Neural cell (in vitro differentiated cells): ENCODE results near the gene CRKL. TPM values are rescaled to one million over a fixed set of nuclear protein-coding genes. Genes with fewer than 3 reads are reported as not detected.

ENCODE experiments used
- H2AFZ ChIP-seq: fragments of 200-600, 300-800 bp; sonication (generic), shearing (Covaris generic); 2 replicates; pipeline ENCODE4 v1.6.0; 2014; ENCODE audit warnings: low read depth, mild to moderate bottlenecking, antibody characterized with exemption, low read length, moderate library complexity
- H3F3A ChIP-seq: fragments of 200-600 bp; shearing (Covaris generic); 2 replicates; pipeline ENCODE4 v1.6.1; 2016; ENCODE audit warnings: mild to moderate bottlenecking, moderate library complexity, mixed read lengths, antibody characterized with exemption, low read length; ENCODE audit not compliant: insufficient read depth, poor library complexity, severe bottlenecking
- H3K27ac ChIP-seq: fragments of 200-600, 300-800 bp; sonication (generic), shearing (Covaris generic); 2 replicates; pipeline ENCODE4 v1.5.1; 2014; ENCODE audit warnings: mild to moderate bottlenecking, low read length, moderate library complexity
- H3K27me3 ChIP-seq: fragments of 300-800, 200-600 bp; sonication (generic), shearing (Covaris generic); 2 replicates; pipeline ENCODE4 v1.6.0; 2014; ENCODE audit warnings: mild to moderate bottlenecking, low read depth, low read length, moderate library complexity; ENCODE audit not compliant: insufficient read depth
- H3K36me3 ChIP-seq: fragments of 300-800, 200-600 bp; sonication (generic), shearing (Covaris generic); 2 replicates; pipeline ENCODE4 v1.5.1; 2014; ENCODE audit warnings: mild to moderate bottlenecking, antibody characterized with exemption, low read length, moderate library complexity; ENCODE audit not compliant: insufficient read depth
- H3K4me2 ChIP-seq: fragments of 300-800, 200-600 bp; sonication (generic), shearing (Covaris generic); 2 replicates; pipeline ENCODE4 v1.6.0; 2014; ENCODE audit warnings: mild to moderate bottlenecking, low read length
- H3K4me3 ChIP-seq: fragments of 300-800, 200-600 bp; sonication (generic), shearing (Covaris generic); 2 replicates; pipeline ENCODE4 v1.5.1; 2014; ENCODE audit warnings: mild to moderate bottlenecking, low read length, moderate library complexity
- H3K79me2 ChIP-seq: fragments of 200-600 bp; shearing (Covaris generic); replicated peaks from 2 replicates; pipeline ENCODE4 v1.6.0; 2014; ENCODE audit warnings: mild to moderate bottlenecking, low read length, moderate library complexity; ENCODE audit not compliant: insufficient read depth
- H3K9ac ChIP-seq: fragments of 300-800, 200-600 bp; sonication (generic), shearing (Covaris generic); 2 replicates; pipeline ENCODE4 v1.6.1; 2016; ENCODE audit warnings: mild to moderate bottlenecking, low read length, mixed read lengths
- H3K9me2 ChIP-seq: fragments of 200-600 bp; shearing (Covaris generic); 2 replicates; pipeline ENCODE4 v1.6.1; 2016; ENCODE audit warnings: mild to moderate bottlenecking, low read length, mixed read lengths; ENCODE audit not compliant: insufficient read depth
- H3K9me3 ChIP-seq: fragments of 200-600, 300-800 bp; sonication (generic), shearing (Covaris generic); 2 replicates; pipeline ENCODE4 v1.6.1; 2016; ENCODE audit warnings: mild to moderate bottlenecking, mixed run types, low read length, moderate library complexity, mixed read lengths
- H4K20me1 ChIP-seq: fragments of 200-600 bp; shearing (Covaris generic); 2 replicates; pipeline ENCODE4 v1.6.1; 2016; ENCODE audit warnings: mild to moderate bottlenecking, mixed run types; ENCODE audit not compliant: insufficient read depth
- EP300 ChIP-seq: fragments of 450-650 bp; conservative IDR thresholded peaks from 2 replicates; pipeline ENCODE4 v1.6.1; 2014; ENCODE audit warnings: antibody characterized with exemption, mild to moderate bottlenecking, moderate library complexity; ENCODE audit not compliant: poor library complexity, severe bottlenecking
- EZH2 ChIP-seq: fragments of 200-600, 300-800 bp; shearing (Covaris generic), sonication (generic); IDR thresholded peaks from 2 replicates; pipeline ENCODE4 v1.6.1; 2014; ENCODE audit warnings: antibody characterized with exemption, low read length, borderline replicate concordance, mild to moderate bottlenecking; ENCODE audit not compliant: insufficient read depth, poor library complexity, severe bottlenecking
- MXI1 ChIP-seq: fragments of 450-650 bp; conservative IDR thresholded peaks from 2 replicates; pipeline ENCODE4 v1.6.1; 2014; ENCODE audit warnings: antibody characterized with exemption, mild to moderate bottlenecking; ENCODE audit not compliant: poor library complexity, severe bottlenecking
- POLR2AphosphoS5 ChIP-seq: IDR thresholded peaks from 2 replicates; pipeline ENCODE4 v1.6.1; 2012
- RAD21 ChIP-seq: fragments of 450-650 bp; conservative IDR thresholded peaks from 2 replicates; pipeline ENCODE4 v1.6.1; 2014; ENCODE audit warnings: antibody characterized with exemption, mild to moderate bottlenecking, moderate library complexity
- SMC3 ChIP-seq: fragments of 450-650 bp; conservative IDR thresholded peaks from 2 replicates; pipeline ENCODE4 v1.6.1; 2014; ENCODE audit warnings: antibody characterized with exemption, mild to moderate bottlenecking, moderate library complexity; ENCODE audit not compliant: poor library complexity
- TAF1 ChIP-seq: IDR thresholded peaks from 2 replicates; pipeline ENCODE4 v1.6.1; 2012; ENCODE audit warnings: low read depth
- polyA plus RNA-seq: library from polyadenylated mRNA; depleted of rRNA; stranded (reverse); fragments of >200 nt; gene quantifications from 2 replicates; pipeline ENCODE4 v1.2.3, GENCODE V29; 2014
- TF ChIP-seq, protein P1 (sequence below): fragments of 450-650 bp; IDR thresholded peaks from 2 replicates; pipeline ENCODE4 v1.5.1; 2014; ENCODE audit warnings: antibody characterized with exemption, mild to moderate bottlenecking, moderate library complexity; ENCODE audit not compliant: poor library complexity, severe bottlenecking
- TF ChIP-seq, protein P2 (sequence below): IDR thresholded peaks from 2 replicates; pipeline ENCODE4 v1.6.1; 2012; ENCODE audit warnings: borderline replicate concordance

The CRKL gene
- polyA plus RNA-seq, 1 donor from 2014 or later, result 46.8 TPM

GRCh38 chr22:20943104-20943933 lies 26.1 kb downstream of the CRKL start:
- Histone ChIP-seq H3K79me2 (peaks cover 90% of the 10 kb centered on the region), H3K36me3 (no peaks in the 10 kb centered on the region), H3K4me3 (no peak overlapping the region), H3K27me3 (no peaks in the 10 kb centered on the region), H3F3A (no peaks in the 10 kb centered on the region), H4K20me1 (peaks cover 16% of the 10 kb centered on the region), H2AFZ (no peak overlapping the region), H3K9ac (no peak overlapping the region), H3K9me2 (no peaks in the 10 kb centered on the region), H3K27ac (no peak overlapping the region), H3K4me2 (no peak overlapping the region), H3K9me3 (no peaks in the 10 kb centered on the region)
- TF ChIP-seq EP300 (no peak), MXI1 (no peak), SMC3 (no peak), TAF1 (no peak), RAD21 (no peak)

DNA sequence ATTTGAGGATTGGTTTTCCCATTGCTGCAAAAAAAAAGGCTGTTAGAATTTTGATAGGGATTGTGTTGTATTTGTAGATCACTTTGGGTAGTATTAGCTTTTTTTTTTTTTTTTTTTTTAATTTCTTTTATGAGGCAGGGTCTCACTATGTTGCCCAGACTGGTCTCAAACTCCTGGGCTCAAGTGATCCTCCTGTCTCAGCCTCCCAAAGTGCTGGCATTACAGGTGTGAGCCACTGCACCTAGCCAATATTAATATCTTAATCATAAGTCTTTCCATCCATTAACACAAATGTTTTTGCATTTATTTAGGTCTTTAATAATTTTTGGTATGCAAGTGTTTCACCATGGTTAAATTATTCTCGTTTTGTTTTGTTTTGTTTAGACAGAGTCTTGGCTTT lies 26.8 kb downstream of the CRKL start:
- no peak overlapping the region for H3K4me3 ChIP-seq
- peaks cover 13% of the 10 kb centered on the region for H4K20me1 ChIP-seq
- no peaks in the 10 kb centered on the region for H3K9me3 ChIP-seq
- H3K27me3 ChIP-seq, result no peaks in the 10 kb centered on the region
- H2AFZ ChIP-seq, result no peak overlapping the region
- H3F3A ChIP-seq, result no peaks in the 10 kb centered on the region
- H3K36me3 ChIP-seq, result no peaks in the 10 kb centered on the region
- TF ChIP-seq, protein P1, sequence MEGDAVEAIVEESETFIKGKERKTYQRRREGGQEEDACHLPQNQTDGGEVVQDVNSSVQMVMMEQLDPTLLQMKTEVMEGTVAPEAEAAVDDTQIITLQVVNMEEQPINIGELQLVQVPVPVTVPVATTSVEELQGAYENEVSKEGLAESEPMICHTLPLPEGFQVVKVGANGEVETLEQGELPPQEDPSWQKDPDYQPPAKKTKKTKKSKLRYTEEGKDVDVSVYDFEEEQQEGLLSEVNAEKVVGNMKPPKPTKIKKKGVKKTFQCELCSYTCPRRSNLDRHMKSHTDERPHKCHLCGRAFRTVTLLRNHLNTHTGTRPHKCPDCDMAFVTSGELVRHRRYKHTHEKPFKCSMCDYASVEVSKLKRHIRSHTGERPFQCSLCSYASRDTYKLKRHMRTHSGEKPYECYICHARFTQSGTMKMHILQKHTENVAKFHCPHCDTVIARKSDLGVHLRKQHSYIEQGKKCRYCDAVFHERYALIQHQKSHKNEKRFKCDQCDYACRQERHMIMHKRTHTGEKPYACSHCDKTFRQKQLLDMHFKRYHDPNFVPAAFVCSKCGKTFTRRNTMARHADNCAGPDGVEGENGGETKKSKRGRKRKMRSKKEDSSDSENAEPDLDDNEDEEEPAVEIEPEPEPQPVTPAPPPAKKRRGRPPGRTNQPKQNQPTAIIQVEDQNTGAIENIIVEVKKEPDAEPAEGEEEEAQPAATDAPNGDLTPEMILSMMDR, result no peak
- TF ChIP-seq SMC3 (no peak), EZH2 (no peak), RAD21 (no peak), POLR2AphosphoS5 (no peak), TAF1 (no peak), MXI1 (no peak), EP300 (no peak)
- TF ChIP-seq, protein P2, sequence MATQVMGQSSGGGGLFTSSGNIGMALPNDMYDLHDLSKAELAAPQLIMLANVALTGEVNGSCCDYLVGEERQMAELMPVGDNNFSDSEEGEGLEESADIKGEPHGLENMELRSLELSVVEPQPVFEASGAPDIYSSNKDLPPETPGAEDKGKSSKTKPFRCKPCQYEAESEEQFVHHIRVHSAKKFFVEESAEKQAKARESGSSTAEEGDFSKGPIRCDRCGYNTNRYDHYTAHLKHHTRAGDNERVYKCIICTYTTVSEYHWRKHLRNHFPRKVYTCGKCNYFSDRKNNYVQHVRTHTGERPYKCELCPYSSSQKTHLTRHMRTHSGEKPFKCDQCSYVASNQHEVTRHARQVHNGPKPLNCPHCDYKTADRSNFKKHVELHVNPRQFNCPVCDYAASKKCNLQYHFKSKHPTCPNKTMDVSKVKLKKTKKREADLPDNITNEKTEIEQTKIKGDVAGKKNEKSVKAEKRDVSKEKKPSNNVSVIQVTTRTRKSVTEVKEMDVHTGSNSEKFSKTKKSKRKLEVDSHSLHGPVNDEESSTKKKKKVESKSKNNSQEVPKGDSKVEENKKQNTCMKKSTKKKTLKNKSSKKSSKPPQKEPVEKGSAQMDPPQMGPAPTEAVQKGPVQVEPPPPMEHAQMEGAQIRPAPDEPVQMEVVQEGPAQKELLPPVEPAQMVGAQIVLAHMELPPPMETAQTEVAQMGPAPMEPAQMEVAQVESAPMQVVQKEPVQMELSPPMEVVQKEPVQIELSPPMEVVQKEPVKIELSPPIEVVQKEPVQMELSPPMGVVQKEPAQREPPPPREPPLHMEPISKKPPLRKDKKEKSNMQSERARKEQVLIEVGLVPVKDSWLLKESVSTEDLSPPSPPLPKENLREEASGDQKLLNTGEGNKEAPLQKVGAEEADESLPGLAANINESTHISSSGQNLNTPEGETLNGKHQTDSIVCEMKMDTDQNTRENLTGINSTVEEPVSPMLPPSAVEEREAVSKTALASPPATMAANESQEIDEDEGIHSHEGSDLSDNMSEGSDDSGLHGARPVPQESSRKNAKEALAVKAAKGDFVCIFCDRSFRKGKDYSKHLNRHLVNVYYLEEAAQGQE, result no peak
- no peak overlapping the region for H3K9ac ChIP-seq
- no peaks in the 10 kb centered on the region for H3K9me2 ChIP-seq
- no peak overlapping the region for H3K27ac ChIP-seq
- peaks cover 89% of the 10 kb centered on the region for H3K79me2 ChIP-seq
- no peak overlapping the region for H3K4me2 ChIP-seq
